HCT116 (cell line): ENCODE results near the gene RHOT1. TPM values are rescaled to one million over a fixed set of nuclear protein-coding genes. Genes with fewer than 3 reads are reported as not detected.

Experiments used
- ATAC-seq: fragments of 200-7000 bp; cut with Tn5 transposase; 2 replicates; pipeline ENCODE4 v1.9.1; 2020; ENCODE audit warnings: mild to moderate bottlenecking, moderate library complexity
- BruUV-seq: library from RNA; stranded (reverse); fragments of 400-500 nt; replicated peaks from 2 replicates; lab custom pipeline; 2021; lab: Mats Ljungman, UMichigan
- CTCF ChIA-PET: fragments of 300-600 bp; sonication (Branson Sonifier 250); formaldehyde crosslinking; loops from one replicate; lab custom pipeline; 2021; ENCODE audit warnings: antibody characterized with exemption; lab: Charles Lee
- POLR2A ChIA-PET: fragments of 300-600, 350-600 bp; sonication (Branson Sonifier 250); formaldehyde crosslinking; loops from one replicate; lab custom pipeline; 2021; ENCODE audit warnings: antibody characterized with exemption; lab: Charles Lee
- RAD21 ChIA-PET, 2 experiments: fragments of 300-600 bp; sonication (Branson Sonifier 250); formaldehyde crosslinking; loops; one replicate each; lab custom pipeline; 2023; ENCODE audit warnings: low total read pairs in 2 of 2; ENCODE audit not compliant: uncharacterized antibody in 2 of 2, unreplicated experiment in 2 of 2, low non-redundant PET in 1 of 2; lab: Charles Lee
- DNase-seq: peaks from one replicate; pipeline ENCODE4 v3.0.0-alpha.2; 2010; ENCODE audit warnings: low read depth, low spot score
- H2AFZ ChIP-seq: fragments of 200-600 bp; shearing (Covaris generic), sonication (generic); 2 replicates; pipeline ENCODE4 v1.6.1; 2017; ENCODE audit warnings: low read depth, mixed run types, mixed read lengths, antibody characterized with exemption, low read length; ENCODE audit not compliant: poor library complexity, severe bottlenecking
- H3K27ac ChIP-seq: 2 replicates; pipeline ENCODE4 v1.5.1; 2012; ENCODE audit warnings: low read depth, low read length
- H3K27me3 ChIP-seq: fragments of 200-600 bp; sonication (generic); 2 replicates; pipeline ENCODE4 v1.6.1; 2016; ENCODE audit warnings: mixed run types, low read length, mixed read lengths; ENCODE audit not compliant: insufficient read depth
- H3K36me3 ChIP-seq, 2 experiments: fragments of 200-500 bp in 1 of 2; fragments of 200-600 bp in 1 of 2; sonication (Bioruptor generic) in 1 of 2; sonication (generic) in 1 of 2; 2 replicates each; pipeline versions ENCODE4 v1.5.1 to v1.6.1; 2014 to 2016; ENCODE audit warnings: low read length in 2 of 2, inconsistent platforms in 1 of 2, mixed read lengths in 1 of 2, mixed run types in 1 of 2; ENCODE audit not compliant: insufficient read depth in 2 of 2, control insufficient read depth in 1 of 2
- H3K4me1 ChIP-seq, 2 experiments: fragments of 200-600 bp in 1 of 2; sonication (generic) in 1 of 2; 2 replicates each; pipeline versions ENCODE4 v1.5.1 to v1.6.1; 2012 to 2017; ENCODE audit warnings: low read length in 2 of 2, inconsistent platforms in 1 of 2, mild to moderate bottlenecking in 1 of 2, mixed read lengths in 1 of 2, mixed run types in 1 of 2, moderate library complexity in 1 of 2; ENCODE audit not compliant: insufficient read depth in 2 of 2, control insufficient read depth in 1 of 2
- H3K4me2 ChIP-seq: fragments of 200-600 bp; sonication (generic); 2 replicates; pipeline ENCODE4 v1.6.1; 2017; ENCODE audit warnings: mixed run types, low read length, mixed read lengths
- H3K4me3 ChIP-seq, 2 experiments: fragments of 200-600 bp in 1 of 2; sonication (generic) in 1 of 2; replicated peaks in 1 of 2; 2 replicates each; pipeline ENCODE4 v1.5.1; 2011 to 2016; ENCODE audit warnings: low read length in 2 of 2, control low read depth in 1 of 2, low read depth in 1 of 2, mild to moderate bottlenecking in 1 of 2, mixed read lengths in 1 of 2, mixed run types in 1 of 2
- H3K79me2 ChIP-seq: fragments of 200-600 bp; sonication (generic); 2 replicates; pipeline ENCODE4 v1.6.1; 2017; ENCODE audit warnings: mild to moderate bottlenecking, mixed run types, low read length, moderate library complexity, mixed read lengths; ENCODE audit not compliant: insufficient read depth
- H3K9ac ChIP-seq: fragments of 200-600 bp; sonication (generic); 2 replicates; pipeline ENCODE4 v1.6.1; 2016; ENCODE audit warnings: low read length, mixed read lengths
- H3K9me2 ChIP-seq: fragments of 200-600 bp; sonication (generic), shearing (Covaris generic); 2 replicates; pipeline ENCODE4 v1.6.1; 2017; ENCODE audit warnings: mixed run types, mild to moderate bottlenecking, moderate library complexity; ENCODE audit not compliant: insufficient read depth
- H3K9me3 ChIP-seq, 2 experiments: fragments of 200-500 bp in 1 of 2; fragments of 200-600 bp in 1 of 2; sonication (Bioruptor generic) in 1 of 2; sonication (generic) in 1 of 2; 2 replicates each; pipeline ENCODE4 v1.6.1; 2014 to 2017; ENCODE audit warnings: low read length in 2 of 2, mixed read lengths in 2 of 2, inconsistent platforms in 1 of 2, low read depth in 1 of 2, mild to moderate bottlenecking in 1 of 2, mixed run types in 1 of 2, moderate library complexity in 1 of 2; ENCODE audit not compliant: control insufficient read depth in 1 of 2, insufficient read depth in 1 of 2
- H4K20me1 ChIP-seq: fragments of 200-600 bp; sonication (generic), shearing (Covaris generic); 2 replicates; pipeline ENCODE4 v1.6.1; 2017; ENCODE audit warnings: mixed run types, mild to moderate bottlenecking, moderate library complexity; ENCODE audit not compliant: insufficient read depth
- CBX3 ChIP-seq: IDR thresholded peaks from 2 replicates; pipeline ENCODE4 v1.6.1; 2012; ENCODE audit warnings: low read depth
- CEBPB ChIP-seq: IDR thresholded peaks from 2 replicates; pipeline ENCODE4 v1.6.1; 2012; ENCODE audit warnings: low read depth
- CTCF ChIP-seq, 3 experiments: fragments of 200-600 bp in 1 of 3; sonication (generic) in 1 of 3; IDR thresholded peaks in 2 of 3; conservative IDR thresholded peaks in 1 of 3; 2 replicates each; pipeline ENCODE4 v1.5.1; 2012 to 2017; ENCODE audit warnings: low read depth in 2 of 3, low read length in 2 of 3, antibody characterized with exemption in 1 of 3, borderline replicate concordance in 1 of 3, control low read depth in 1 of 3, mild to moderate bottlenecking in 1 of 3, mixed read lengths in 1 of 3, mixed run types in 1 of 3, moderate library complexity in 1 of 3; ENCODE audit not compliant: insufficient read depth in 1 of 3
- EZH2phosphoT487 ChIP-seq: fragments of 200-600 bp; IDR thresholded peaks from 2 replicates; pipeline ENCODE4 v1.6.1; 2018; ENCODE audit warnings: antibody characterized with exemption, borderline replicate concordance
- JUND ChIP-seq: IDR thresholded peaks from 2 replicates; pipeline ENCODE4 v1.6.1; 2012
- MAX ChIP-seq: IDR thresholded peaks from 2 replicates; pipeline ENCODE4 v1.6.1; 2012
- POLR2A ChIP-seq: IDR thresholded peaks from 2 replicates; pipeline ENCODE4 v1.7.0; 2011; ENCODE audit warnings: borderline replicate concordance; ENCODE audit not compliant: insufficient read depth, insufficient read length; ENCODE audit errors: extremely low read depth
- POLR2AphosphoS5 ChIP-seq: IDR thresholded peaks from 2 replicates; pipeline ENCODE4 v1.6.1; 2011; ENCODE audit warnings: mild to moderate bottlenecking, low read depth, low read length, moderate library complexity
- SIN3A ChIP-seq: IDR thresholded peaks from 2 replicates; pipeline ENCODE4 v1.6.1; 2012; ENCODE audit warnings: low read depth
- SRF ChIP-seq: IDR thresholded peaks from 2 replicates; pipeline ENCODE4 v1.6.1; 2012; ENCODE audit warnings: low read depth
- YY1 ChIP-seq: IDR thresholded peaks from 2 replicates; pipeline ENCODE4 v1.6.1; 2011; ENCODE audit warnings: low read length, low read depth, moderate library complexity, mild to moderate bottlenecking; ENCODE audit not compliant: insufficient replicate concordance; ENCODE audit errors: extremely low read depth
- ZBTB33 ChIP-seq: IDR thresholded peaks from 2 replicates; pipeline ENCODE4 v1.6.1; 2011; ENCODE audit warnings: mild to moderate bottlenecking, low read length, moderate library complexity; ENCODE audit not compliant: insufficient replicate concordance; ENCODE audit errors: extremely low read depth
- intact Hi-C: fragments of 100-400 bp; cut with micrococcal nuclease; formaldehyde crosslinking; loops from 2 replicates; pipeline ENCODE4 v1.10.0; 2022
- total RNA-seq: library from RNA; stranded (reverse); gene quantifications from one replicate; pipeline ENCODE4 v1.2.1, GENCODE V29; 2021; ENCODE audit not compliant: unreplicated experiment

RHOT1 gene
- total RNA-seq, 1 experiment from 2014 or later, result 33.3 TPM

GRCh38 chr17:32223703-32224102, 81.4 kb downstream of the RHOT1 start:
- Histone ChIP-seq H3K27ac (no peak overlapping the region), H3K9me3 (no peaks in the 10 kb centered on the region), H2AFZ (no peak overlapping the region), H4K20me1 (no peaks in the 10 kb centered on the region), H3K27me3 (no peaks in the 10 kb centered on the region), H3K9ac (no peak overlapping the region), H3K79me2 (no peaks in the 10 kb centered on the region), H3K36me3 (no peaks in the 10 kb centered on the region), H3K4me2 (no peak overlapping the region), H3K4me3 (no peak overlapping the region), H3K9me2 (no peaks in the 10 kb centered on the region), H3K4me1 (peaks cover 0 to 11% of the 10 kb centered on the region in 2 experiments; a peak in 1 of 4 replicates)
- RAD21 ChIA-PET, result no interaction called here
- DNase-seq (no peak), ATAC-seq (no peak)
- TF ChIP-seq CEBPB, result no peak
- TF ChIP-seq POLR2AphosphoS5, result no peak
- TF ChIP-seq POLR2A, result no peak
- no peak for TF ChIP-seq ZBTB33
- no peak for TF ChIP-seq SRF
- no peak for TF ChIP-seq EZH2phosphoT487
- no peak for TF ChIP-seq SIN3A
- TF ChIP-seq MAX, result no peak
- TF ChIP-seq JUND, result no peak
- intact Hi-C loops, result no loop called here
- CTCF ChIA-PET, result no interaction called here
- BruUV-seq, result no TSS peak
- POLR2A ChIA-PET, result no interaction called here

- no peaks in the 10 kb centered on the region for H3K9me2 ChIP-seq
- peaks cover 0 to 11% of the 10 kb centered on the region in 2 experiments; a peak in 1 of 4 replicates for H3K4me1 ChIP-seq
- no peak overlapping the region for H2AFZ ChIP-seq
- H3K27ac ChIP-seq, result no peak overlapping the region
- POLR2A ChIA-PET, result no interaction called here
- H3K4me2 ChIP-seq, result no peak overlapping the region
- ATAC-seq (no peak), DNase-seq (no peak)
- CTCF ChIA-PET, result no interaction called here
- H3K9me3 ChIP-seq, result no peaks in the 10 kb centered on the region
- H3K79me2 ChIP-seq, result no peaks in the 10 kb centered on the region
- no peak overlapping the region for H3K4me3 ChIP-seq
- no peaks in the 10 kb centered on the region for H3K36me3 ChIP-seq
- H3K27me3 ChIP-seq, result no peaks in the 10 kb centered on the region
- no peak for TF ChIP-seq CTCF (IDR thresholded peaks at IDR 0.05 in 2 of 3, conservative IDR thresholded peaks at IDR 0.05 in 1 of 3; ENCODE audit: borderline replicate concordance in 1 of 3, insufficient read depth in 1 of 3, low read depth in 2 of 3, low read length in 2 of 3)
- no peak for TF ChIP-seq POLR2AphosphoS5
- TF ChIP-seq CBX3, result no peak
- TF ChIP-seq EZH2phosphoT487, result no peak
- no peak for TF ChIP-seq YY1
- no peak for TF ChIP-seq POLR2A
- TF ChIP-seq MAX, result no peak
- intact Hi-C loops, result no loop called here
- RAD21 ChIA-PET, result no interaction called here
- H3K9ac ChIP-seq, result no peak overlapping the region
- no peaks in the 10 kb centered on the region for H4K20me1 ChIP-seq
- BruUV-seq, result no TSS peak
Observed at GRCh38 chr17:32226886-32227285, 84.6 kb downstream of the RHOT1 start.
